ENCODE measurements around the gene FNDC10.
A peak's percentile ranks its signal among the peaks of the same experiment; 100 is the strongest.

Gene FNDC10

DNA sequence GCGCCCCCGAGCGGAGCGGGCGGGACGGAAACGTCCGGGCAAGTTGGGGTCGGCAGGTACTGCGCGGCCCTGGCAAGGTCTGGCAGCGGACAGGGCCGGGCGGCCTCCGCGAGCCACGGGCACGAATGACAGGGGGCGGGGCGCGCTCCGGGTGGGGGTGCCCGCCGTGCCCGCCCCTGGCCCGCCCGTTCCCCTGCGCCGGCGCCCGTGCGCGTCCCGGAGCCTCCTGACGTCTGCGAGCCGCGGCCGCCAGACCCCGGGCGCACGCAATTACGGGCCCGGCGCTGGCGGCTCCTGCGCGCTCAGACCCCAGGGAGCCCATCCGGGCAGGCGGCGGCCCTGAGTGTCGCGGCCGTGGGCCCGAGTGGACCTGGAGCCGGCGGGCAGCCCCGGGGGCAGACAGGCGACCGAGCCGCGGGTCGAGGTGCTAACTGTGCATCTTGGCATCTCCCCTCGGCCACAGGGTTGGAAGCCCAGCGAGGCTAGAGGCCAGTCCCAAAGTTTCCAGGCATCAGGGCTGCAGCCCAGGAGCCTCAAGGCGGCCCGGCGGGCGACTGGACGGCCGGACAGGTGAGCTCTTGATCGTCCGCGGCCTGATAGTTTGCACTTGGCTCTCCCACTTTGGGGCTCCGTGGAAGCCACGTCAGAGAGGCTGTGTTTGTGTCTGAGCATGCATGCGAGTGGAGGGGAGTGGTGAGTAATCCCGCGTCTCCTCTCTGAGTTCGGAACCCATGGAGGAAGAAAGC is 16.3 kb upstream of the FNDC10 start:
- no peak for DNase-seq (ENCODE audit: low spot score)

DNA sequence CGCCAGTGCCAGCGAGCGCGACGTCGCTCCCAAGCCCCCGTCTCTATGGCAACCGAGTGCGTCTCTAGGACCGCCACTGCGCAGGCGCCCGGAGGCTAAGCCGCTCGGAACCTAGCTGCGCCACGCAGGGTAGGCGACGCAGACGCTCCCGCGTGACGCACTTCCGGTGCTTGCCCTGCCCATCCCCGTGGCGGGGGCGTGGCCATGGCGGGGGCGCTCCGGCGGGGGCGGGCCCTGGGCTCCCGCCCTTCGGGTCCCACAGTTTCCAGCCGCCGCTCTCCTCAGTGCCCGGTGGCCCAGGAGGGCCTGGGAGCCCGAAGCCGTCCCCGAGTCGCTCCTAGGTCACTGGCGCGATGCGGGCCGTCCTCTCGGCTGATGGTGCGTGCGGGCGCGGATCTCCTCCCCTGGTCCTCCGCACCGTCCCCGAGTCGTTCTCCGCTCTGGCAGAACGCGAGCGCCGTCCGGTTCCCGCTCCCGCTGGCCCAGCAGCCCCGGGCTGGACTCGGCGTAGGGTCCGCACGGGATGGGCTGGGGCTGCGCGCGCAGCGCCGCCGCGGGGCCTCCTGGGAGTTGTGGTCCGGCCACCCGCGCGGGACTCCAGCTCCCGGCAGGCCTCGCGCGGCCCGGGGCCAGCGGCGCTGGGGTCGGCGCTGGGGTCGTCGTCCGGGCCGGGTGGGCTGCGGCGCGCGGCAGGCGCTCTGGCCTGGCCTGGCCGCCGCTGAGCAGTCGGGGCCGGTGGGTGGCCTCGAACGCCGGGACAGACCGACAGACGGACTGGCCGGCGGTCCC is 15.5 kb upstream of the FNDC10 start, which contains the start of gene MIB2:
Gene MIB2 (plus strand): TSS at position 245 of the 789 bp plus-strand sequence. CDS start 7,953 bp downstream, outside the sequence.
- peak; percentile 98 for DNase-seq (ENCODE audit: low spot score)

DNA sequence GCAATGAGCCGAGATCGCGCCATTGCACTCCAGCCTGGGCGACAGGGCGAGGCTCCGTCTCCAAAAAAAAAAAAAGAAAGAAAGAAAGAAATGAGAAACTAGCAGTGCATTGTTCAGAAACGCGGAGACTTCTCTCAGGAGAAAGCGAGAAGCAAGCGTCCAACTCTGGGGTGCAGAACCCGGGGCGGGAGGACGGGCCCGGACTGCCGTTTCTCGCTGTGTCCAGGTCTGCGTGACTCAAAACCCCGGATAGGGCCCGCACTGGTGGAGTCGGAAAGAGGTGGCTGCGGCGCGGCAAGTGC is 15.0 kb upstream of the FNDC10 start:
- no peak for DNase-seq (ENCODE audit: low spot score)

DNA sequence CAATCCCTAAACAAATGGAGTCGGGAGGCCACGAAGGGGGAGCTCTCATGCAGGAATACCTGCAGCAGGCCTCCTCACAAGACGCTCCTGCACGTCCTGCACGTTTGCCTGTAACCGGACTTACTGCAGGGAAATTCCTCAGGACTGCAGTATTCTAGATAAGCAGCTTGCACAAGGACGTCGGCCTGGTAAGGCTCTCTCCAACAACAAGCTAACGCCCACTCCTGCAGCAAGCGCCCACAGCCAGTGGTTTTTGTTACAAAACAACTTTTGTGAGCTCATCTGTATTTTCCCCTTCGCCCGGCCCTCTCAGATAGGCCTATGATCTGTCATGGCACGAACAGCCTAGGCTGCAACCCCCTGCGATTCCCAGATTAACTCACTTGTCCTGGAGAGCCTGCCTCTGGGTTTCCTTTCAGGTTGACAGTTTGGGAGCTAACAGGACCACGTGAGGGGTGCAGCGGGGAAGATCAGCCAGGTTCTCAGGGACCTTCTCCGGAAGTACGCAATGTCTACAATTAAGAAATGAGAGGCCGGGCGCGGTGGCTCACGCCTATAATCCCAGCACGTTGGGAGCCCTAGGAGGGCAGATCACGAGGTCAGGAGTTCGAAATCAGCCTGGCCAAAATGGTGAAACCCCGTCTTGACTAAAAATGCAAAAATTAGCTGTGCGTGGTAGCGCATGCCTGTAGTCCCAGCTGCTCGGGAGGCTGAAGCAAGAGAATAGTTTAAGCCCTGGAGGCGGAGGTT is 14.4 kb upstream of the FNDC10 start:
- DNase-seq (ENCODE audit: low spot score), result peak; percentile 50

DNA sequence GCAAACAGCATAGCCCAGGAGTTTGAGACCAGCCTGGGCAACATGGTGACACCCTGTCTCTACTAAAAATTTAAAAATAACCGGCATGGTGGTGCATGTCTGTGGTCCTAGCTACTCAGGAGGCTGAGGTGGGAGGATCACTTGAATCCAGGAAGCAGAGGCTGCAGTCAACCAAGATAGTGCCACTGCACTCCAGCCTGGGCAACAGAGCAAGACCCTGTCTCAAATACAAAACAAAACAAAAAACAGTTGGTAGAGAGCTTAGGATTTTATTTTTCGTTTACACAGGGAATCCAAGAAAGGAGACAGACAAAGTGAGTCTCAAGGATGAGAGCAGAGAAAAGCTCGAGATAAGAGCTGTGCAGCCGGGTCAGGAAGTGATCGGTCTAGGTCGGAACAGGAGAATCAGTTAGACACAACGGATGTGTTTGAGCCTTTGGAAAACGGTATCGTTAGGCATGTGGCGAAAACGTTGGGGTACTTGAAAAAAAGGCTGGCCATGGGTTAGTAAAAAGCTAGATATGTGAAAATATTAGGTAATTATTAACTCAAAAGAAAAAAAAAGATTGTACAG is 13.7 kb upstream of the FNDC10 start:
- DNase-seq (ENCODE audit: low spot score), result no peak

DNA sequence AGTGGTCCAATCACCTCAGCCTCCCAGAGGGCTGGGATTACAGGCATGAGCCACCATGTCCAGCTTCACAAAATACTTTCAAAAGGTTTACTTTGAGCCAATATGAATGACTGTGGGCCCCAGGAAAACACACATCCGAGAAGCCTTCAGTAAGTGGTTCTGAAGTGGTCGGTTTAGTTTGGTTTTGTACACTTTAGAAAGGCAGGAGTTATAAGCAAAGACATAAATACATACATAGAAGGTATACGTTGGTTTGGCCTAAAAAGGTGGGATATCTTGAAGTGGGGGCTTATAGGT is 12.1 kb upstream of the FNDC10 start:
- DNase-seq (ENCODE audit: low spot score), result no peak

DNA sequence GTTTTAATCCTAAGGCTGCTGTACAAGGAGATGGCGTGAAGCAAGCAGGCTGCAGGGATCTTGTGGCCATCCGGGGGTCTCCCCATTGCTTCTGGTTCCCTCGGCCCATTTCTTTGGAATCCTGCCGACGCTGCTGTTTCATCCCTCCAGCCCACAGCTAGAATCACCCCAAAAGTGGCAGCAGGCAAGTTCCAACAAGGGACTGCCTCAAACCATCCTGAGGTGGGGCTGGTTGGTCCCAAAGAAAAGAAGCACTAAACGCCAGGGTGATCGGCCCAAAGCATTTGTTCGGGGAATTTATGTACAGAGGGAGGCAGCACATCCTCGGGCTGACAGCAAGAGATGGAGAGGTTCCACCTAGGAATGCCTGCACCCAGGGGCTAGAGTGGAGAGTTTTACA is 10.9 kb upstream of the FNDC10 start:
- DNase-seq (ENCODE audit: low spot score), result peak; percentile 30

DNA sequence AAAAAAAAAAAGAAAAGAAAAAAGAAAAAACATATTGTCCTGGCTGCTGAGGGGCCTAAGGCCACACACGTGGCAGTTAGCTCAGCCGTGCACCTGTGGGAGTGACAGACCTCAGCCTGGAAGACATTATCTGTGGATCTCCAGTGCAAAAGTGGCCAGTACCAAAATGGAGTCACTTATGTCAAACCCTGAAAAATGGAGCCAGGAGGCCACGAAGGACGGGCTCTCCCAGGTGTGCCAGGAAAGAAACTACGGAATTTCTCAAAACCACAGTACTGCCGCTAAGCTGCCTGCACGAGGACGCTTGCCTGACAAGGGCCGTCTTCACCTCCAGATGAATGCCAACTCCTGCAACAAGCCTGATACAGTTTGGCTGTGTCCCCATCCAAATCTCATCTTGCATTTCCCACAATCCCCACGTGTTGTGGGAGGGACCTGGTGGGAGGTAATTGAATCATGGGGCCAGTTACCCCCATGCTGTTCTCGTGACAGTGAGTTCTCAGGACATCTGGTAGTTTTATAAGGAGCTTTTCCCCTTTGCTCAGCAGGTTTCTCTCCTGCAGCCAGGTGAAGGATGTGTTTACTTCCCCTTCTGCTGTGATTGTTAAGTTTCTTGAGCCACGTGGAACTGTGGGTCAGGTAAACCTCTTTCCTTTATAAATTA is 10.0 kb upstream of the FNDC10 start:
- DNase-seq (ENCODE audit: low spot score), result peak; percentile 25

DNA sequence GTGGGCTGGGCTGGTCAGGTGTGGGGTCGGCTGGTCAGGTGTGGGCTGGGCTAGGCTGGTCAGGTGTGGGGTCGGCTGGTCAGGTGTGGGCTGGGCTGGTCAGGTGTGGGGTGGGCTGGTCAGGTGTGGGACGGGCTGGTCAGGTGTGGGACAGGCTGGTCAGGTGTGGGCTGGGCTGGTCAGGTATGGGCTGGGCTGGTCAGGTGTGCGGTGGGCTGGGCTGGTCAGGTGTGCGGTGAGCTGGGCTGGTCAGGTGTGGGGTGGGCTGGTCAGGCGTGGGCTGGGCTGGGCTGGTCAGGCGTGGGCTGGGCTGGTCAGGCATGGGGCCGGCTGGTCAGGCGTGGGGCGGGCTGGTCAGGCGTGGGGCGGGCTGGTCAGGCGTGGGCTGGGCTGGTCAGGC is 6.3 kb upstream of the FNDC10 start:
- peak; percentile 43 for DNase-seq (ENCODE audit: low spot score)

DNA sequence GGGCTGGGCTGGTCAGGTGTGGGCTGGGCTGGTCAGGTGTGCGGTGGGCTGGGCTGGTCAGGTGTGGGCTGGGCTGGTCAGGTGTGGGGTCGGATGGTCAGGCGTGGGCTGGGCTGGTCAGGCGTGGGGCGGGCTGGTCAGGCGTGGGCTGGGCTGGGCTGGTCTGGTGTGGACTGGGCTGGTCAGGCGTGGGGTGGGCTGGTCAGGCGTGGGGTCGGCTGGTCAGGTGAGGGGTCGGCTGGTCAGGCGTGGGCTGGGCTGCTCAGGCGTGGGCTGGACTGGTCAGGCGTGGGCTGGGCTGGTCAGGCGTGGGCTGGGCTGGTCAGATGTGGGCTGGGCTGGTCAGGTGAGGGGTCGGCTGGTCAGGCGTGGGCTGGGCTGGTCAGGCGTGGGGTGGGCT is 5.8 kb upstream of the FNDC10 start:
- DNase-seq (ENCODE audit: low spot score), result peak; percentile 42

DNA sequence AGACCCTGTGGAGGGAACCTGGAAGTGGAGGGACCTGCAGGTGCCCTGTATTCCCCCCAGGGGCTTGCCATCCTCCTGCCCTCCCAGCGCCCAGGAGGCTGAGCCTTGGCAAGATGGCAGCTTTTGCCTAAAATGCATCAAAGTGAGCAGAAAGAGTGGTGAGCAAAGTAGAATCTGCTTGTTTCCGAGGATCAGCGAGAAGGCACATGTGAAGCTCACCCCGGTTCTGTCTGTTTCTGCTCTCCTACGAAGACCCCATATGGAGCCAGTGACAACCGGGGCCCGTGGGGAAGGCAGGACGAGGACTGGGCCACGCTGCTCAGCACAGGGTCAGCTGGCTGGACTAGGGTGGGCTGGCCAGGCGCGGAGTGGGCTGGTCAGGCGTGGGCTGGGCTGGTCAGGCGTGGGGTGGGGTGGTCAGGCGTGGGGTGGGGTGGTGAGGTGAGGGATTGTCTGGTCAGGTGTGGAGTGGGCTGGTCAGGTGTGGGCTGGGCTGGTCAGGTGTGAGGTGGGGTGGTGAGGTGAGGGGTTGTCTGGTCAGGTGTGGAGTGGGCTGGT is 5.2 kb upstream of the FNDC10 start:
- DNase-seq (ENCODE audit: low spot score), result peak; percentile 38

DNA sequence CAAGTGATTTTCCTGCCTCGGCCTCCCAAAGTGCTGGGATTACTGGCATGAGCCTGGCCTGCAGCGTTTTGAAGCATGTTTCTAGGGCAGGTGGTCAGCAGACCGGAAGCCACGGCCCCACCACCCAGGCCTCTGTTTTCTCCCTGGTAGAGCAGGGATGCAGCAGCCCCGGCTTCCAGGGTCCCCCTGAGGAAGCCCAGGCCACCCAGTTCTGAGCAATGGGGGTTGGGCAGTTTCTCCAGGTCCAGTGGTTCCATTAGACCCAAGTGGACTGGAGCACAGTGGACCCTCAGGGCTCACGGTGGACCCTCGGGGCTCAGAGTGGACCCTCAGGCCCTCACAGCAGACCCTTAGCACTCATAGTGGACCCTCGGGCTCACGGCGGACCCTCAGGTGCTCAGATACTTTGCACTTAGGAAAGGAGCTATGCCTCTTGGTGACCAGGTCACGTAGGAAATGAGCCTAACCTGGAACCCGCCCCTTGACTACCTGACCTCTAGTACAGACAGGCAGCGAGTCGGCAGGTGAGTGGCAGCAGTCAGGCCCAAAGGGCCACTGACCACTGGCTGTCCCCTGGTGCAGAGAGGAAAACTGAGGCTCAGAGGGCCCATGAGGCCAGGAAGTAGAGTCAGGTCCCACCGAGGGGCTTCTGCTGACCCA is 4.6 kb upstream of the FNDC10 start:
- DNase-seq (ENCODE audit: low spot score), result peak; percentile 39

DNA sequence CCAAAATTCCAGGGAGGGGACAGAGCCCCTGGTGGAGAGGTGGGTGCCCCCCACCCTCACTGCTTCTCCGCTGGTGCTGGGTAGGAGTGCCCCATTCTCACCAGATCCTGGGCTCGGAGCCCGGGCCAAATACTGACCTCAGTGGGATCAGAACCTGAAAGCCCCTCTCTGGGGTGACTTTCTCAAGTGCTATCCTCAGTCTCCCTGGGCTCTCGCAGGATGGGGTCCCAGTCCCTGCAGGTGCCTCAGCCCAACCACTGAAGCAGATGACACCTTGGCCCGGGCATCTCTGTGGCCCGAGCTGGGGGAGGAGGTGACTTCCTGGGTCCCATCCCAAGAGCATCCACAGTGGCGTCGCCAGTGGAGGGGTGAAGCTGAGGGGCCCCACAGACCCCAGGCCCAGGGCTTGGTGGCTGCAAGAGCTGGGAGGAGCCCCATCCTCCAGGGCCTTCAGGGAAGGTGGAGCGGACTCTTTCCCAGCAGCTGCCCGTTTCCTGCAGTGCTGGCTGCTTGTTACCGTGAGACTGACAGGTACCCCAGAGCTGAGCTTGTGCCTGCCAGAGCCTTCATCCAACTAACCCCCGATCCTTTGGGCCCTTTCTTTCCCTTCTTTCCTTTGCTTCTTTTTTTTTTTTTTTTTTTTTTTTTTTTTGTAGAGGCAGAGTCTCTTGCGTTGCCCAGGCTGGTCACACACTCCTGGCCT is 3.9 kb upstream of the FNDC10 start:
- DNase-seq (ENCODE audit: low spot score), result peak; percentile 37

DNA sequence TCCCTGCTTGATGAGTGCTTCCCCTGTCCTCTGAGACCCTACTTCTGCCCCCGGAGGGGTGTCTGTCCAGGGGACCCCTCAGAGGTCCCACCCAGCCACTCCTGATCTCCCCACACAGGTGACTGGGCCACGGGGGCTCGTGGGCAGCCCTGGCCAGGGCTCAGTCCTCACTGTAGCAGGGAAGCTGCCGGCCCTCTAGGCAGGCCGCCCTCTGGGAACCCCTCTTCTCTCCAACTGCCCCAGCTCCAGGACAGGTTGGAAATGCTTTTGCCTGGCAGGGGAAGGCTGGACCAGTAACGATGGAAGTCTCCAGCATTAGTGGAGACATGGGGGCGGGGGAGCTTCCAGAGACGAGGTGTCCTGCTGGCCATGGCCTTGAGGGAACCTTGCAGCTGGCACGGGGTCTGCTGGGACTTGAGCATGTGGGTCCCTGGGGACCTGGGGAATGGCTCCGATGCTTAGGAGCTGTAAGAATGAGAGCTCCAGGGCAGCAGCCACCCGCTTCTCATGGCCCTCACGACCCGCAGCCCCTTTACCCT is 3.1 kb upstream of the FNDC10 start:
- DNase-seq (ENCODE audit: low spot score), result peak; percentile 42

DNA sequence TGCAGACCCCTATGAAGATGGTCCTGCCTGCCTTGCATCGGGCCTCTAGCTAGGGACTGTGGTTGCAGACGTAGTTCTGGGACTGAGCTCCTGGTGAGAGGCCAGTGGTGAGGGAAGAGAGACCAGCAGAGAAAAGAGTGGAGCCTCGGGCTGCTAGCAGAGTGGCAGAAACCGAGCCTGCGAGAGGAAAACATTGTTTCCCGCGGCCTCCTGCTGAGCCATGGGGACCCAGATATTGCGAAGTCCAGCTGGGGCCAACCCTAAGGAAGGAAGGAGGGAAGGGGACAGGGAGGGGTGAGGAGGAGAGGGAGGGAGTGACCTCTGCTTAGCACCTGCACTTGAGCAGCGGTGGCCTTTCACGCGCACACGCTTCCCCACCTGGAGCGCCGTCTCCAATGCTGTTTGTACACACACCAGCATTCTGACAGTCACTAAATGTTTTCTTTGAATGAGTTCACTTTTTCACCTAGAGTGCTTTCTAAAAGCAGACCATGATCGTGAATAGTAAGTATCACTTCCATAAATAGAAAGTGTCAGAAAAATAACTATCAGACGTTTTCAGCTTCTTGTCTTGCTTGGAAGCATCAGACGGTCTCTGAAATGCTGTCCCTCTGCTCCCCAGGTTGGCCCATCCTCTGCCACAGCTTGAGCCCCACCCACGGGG is 2.5 kb upstream of the FNDC10 start:
- DNase-seq (ENCODE audit: low spot score), result peak; percentile 36

DNA sequence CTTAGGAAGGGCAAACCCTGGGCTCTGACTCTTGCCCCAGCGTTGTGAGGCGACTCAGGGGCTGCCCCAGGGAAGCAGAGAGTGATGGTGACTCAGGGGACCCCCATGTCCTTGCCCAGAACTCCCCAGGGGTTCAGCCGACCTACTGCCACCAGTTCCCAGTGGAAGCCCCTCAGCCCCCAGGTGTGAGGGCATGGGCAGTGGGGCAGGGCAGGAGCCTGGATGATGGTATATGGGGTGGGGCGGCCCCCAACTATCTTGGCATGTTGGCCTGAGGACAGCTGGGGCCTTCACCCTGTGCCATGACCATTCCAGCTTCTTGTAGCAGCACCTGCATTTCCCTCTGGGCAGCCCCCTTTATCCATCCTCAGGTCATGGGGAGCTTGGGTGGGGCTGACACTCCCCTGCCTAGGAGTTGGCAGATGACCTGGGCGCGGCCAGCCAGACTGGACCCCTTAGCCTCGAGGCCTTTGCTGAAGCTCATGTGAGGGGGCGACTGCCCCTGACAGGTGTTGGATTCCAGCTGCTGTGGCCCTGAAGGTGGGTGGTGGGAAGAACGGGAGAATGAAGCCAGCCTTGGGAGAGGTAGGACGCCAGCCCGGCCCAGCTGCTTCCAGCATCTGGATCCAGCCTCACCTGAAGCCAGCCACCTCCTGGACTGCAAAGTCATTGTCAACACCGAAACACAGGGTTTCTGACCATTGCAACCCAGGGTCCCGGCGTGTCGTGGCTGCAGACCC is 1.8 kb upstream of the FNDC10 start:
- DNase-seq (ENCODE audit: low spot score), result peak; percentile 40

DNA sequence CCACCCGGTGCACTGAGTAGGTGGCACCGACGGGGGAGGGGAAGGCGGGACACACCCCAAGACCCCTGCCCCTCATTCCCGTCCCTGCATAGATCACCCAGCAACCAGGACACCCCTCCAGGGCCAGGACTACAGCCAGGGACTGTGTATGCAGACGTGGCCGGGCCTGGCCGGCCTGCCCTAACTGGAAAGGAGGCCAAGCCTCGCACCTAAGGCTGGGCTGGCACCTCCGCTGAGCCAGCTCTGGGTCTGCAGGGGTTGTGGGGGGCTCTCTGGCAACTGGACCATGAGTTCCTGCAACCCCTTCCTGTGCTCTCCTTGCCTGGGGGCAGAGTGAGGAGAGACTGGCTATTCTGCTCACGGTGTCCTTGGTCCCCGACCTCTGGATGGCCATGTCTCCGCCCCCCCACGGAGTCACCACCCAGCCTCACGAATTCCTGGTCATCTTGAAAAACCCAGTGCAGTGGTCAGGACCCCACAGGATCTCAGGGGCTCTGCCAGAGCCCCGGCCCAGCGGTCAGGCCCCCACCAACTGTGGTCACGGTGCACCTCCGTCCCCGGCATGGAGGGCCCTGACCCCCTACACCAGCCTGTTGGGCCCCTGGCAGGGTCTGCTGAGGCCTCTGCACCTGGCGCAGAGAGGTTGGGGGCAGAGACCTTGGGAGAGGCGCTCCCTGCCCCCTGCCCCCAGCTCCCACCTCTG is 1.1 kb upstream of the FNDC10 start:
- peak; percentile 49 for DNase-seq (ENCODE audit: low spot score)
